SKM-1 (cell line): ENCODE results near the gene ATP2B1.

ENCODE experiments used
- DNase-seq: peaks from one replicate; lab custom pipeline; 2025; ENCODE audit not compliant: unreplicated experiment; lab: John Stamatoyannopoulos, UW

The ATP2B1 gene

GRCh38 chr12:89694542-89694941, 14.1 kb downstream of the ATP2B1 start:
- no peak for DNase-seq

GRCh38 chr12:89693639-89694202, 14.9 kb downstream of the ATP2B1 start:
- DNase-seq: no peak

GRCh38 chr12:89692439-89692838, 16.2 kb downstream of the ATP2B1 start:
- no peak for DNase-seq

- no peak for DNase-seq
Observed at GRCh38 chr12:89691659-89692058, 17.0 kb downstream of the ATP2B1 start.

GRCh38 chr12:89690925-89691324, 17.7 kb downstream of the ATP2B1 start:
- no peak for DNase-seq

- no peak for DNase-seq
Observed at GRCh38 chr12:89689306-89689705, 19.3 kb downstream of the ATP2B1 start.

GRCh38 chr12:89686311-89686710, 22.3 kb downstream of the ATP2B1 start:
- no peak for DNase-seq

GRCh38 chr12:89685363-89685972, 23.2 kb downstream of the ATP2B1 start:
- DNase-seq: no peak

- DNase-seq: no peak
Observed at GRCh38 chr12:89684136-89684535, 24.5 kb downstream of the ATP2B1 start.

GRCh38 chr12:89682284-89682683, 26.4 kb downstream of the ATP2B1 start:
- no peak for DNase-seq

GRCh38 chr12:89680409-89680808, 28.2 kb downstream of the ATP2B1 start:
- no peak for DNase-seq

GRCh38 chr12:89679631-89680030, 29.0 kb downstream of the ATP2B1 start:
- DNase-seq: no peak

GRCh38 chr12:89678225-89678624, 30.4 kb downstream of the ATP2B1 start:
- DNase-seq: no peak

- no peak for DNase-seq
Observed at GRCh38 chr12:89676930-89677329, 31.7 kb downstream of the ATP2B1 start.

- no peak for DNase-seq
Observed at GRCh38 chr12:89674326-89674942, 34.2 kb downstream of the ATP2B1 start.

GRCh38 chr12:89673603-89674002, 35.0 kb downstream of the ATP2B1 start:
- DNase-seq: no peak

GRCh38 chr12:89672589-89672979, 36.1 kb downstream of the ATP2B1 start:
- DNase-seq: no peak

- DNase-seq: no peak
Observed at GRCh38 chr12:89671469-89671868, 37.2 kb downstream of the ATP2B1 start.

- DNase-seq: no peak
Observed at GRCh38 chr12:89669197-89669596, 39.4 kb downstream of the ATP2B1 start.

GRCh38 chr12:89665556-89665955, 43.1 kb downstream of the ATP2B1 start:
- DNase-seq: no peak

GRCh38 chr12:89664441-89664840, 44.2 kb downstream of the ATP2B1 start:
- DNase-seq: no peak

- no peak for DNase-seq
Observed at GRCh38 chr12:89663577-89664357, 44.9 kb downstream of the ATP2B1 start.
